DMS 273 (cell line): Measurements from ENCODE around the gene SCN7A.
"Not testable (repeated sequence)": the region's sequence is repeated elsewhere in the genome, so short reads cannot be mapped to it uniquely, and the experiment has no call there.

Source experiments
- DNase-seq: peaks from one replicate; lab custom pipeline; 2025; ENCODE audit not compliant: unreplicated experiment; lab: John Stamatoyannopoulos, UW

Gene SCN7A

DNA sequence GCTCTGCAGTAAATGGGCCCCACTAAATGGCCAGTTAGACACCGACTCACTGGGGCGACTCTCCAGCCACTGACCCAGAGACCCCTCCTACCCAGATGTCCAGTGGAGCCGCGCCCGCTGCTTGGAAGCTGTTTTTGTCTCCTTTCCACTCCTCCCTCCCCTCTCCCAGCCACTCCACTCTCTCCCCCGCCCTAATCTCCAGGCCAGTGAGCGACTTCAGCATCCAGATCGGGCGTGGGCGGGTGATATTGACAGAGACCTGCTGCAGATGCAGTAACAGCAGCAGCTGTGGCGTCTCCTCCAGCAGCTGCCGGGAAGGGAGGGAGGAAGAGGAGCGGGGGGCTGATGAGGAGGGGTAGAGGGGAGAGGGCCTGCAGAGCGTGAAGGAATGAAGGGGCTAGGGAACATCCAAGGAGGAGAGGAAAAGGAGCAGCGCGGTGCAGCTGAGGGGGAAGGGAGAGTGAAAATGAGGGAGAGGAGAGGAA is at the start of gene SCN7A:
Gene SCN7A (minus strand): TSS at position 110 of the 485 bp plus-strand sequence. CDS start 16,553 bp downstream, outside the sequence.
- DNase-seq = peak; percentile 26

DNA sequence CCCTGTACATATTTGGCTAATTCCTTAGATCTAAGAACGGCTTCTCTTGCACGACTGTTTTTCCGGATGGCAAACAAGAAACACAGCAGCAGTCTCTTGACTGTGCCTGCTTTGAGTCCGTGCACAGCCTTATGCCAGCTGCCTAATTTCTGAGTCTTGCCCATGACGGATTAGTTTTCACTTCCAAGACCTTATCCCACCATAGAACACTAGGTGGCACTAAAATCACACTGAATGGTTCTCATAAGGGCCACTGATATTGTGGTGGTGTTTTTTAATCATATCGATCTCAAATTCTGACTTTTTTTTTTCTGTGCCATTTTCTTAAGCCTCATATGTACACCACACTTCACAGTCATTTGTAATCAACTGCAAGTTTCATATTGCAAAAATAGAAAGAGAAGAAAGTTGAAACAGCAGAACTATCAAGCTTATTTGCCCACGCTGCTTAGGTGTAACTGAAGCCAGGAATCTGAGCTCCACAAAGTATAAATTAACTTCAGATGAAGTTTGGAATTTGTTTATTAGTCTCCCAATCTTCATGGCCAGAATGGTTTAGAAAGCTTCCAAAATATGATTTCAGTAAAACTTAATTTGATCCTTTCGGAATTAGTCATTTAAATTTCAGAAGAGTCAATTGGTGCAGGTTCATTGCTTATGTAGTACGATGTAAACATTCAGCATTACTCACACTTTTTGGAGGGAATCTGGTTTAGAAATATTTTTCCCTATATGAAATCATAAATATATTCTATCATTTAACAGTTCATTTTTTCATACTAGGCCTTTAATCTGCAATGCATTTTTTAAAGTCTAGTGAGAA is 45.5 kb upstream of the SCN7A start:
- peak; percentile 82 for DNase-seq

DNA sequence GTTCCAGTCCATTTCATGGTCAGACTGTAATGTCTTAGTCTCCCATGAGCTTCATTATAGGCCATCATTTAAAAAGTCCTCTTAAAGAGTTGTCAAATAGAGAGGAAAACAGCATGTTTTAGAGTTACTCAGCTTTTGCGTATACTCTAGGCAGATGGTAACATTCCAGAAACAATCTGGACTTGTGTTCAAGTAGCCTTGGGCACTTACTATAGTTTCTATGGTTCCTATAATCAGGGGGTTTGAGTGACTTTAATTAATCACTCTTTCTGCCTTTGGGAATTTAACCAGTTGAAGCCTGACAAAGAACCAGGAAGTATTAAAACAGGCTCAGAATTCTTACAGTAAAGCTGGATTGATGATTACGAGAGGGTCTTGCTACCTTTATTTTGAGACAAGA is 42.1 kb upstream of the SCN7A start:
- DNase-seq = no peak

DNA sequence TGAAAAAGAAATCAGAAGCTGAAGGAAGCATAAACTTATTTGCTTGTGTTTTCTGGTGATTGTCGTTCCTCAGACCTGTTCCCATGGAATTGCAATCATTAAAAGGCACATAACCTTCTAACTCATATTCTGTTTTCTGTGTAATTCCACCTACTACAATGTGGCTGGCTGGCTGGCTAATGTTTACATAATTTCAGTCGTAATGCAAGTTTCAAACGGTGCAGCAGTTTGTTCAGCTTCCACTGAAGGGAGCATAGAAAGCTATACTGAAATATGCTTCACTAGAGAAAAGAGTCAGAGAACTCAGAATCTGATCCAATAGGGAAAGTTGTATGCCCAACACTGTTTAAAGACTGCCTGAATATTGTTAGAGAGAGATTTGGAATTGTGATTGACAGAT is 27.1 kb upstream of the SCN7A start:
- DNase-seq = no peak

DNA sequence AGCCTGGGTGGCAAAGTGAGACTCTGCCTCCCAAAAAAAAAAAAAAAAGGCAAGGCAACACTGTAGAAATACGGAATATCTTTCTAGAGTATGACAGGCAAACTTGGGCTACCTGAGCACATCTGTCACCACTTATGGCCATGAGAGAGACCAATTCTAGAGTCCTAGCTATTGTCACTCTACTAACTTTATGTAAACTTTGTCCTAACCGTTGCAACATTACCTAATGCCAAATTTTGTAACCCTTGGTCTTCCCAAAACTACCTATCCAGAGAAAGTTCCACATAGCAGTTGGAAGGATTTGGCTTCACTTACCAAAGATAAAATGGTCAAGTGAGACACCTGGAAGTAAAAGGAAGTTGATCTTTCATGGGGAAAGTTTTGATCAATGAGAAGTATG is 26.6 kb upstream of the SCN7A start:
- DNase-seq = no peak

DNA sequence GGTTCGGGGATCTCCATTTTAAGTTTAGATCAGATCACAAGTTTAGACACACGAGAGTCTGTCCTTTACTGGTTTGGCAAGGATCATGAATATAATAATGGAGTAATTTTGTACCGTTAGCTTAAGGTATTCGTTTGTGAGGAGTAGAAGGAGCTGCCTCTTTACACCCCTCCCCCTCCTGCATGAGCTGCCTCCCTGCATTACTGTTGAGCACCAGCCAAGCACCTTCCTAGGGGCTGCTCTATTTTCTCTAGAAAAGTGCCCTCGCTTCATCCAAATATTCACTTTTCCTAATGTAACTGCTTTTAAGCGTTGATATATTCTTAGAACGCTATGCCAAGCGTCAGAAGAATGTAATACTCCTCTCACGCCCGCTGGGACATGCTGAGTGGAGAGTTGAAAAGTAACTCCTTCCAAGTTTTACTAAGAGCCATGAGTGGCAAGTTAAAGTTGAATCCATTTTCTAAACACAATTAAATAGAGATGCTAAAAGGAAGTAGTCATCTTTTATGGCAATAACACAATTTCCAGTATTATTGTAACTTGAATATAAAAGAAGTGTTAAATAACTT is 25.4 kb upstream of the SCN7A start:
- no peak for DNase-seq

GRCh38 chr2:166518634-166519390 is 24.8 kb upstream of the SCN7A start:
- DNase-seq = no peak

GRCh38 chr2:166517533-166518061 is 23.5 kb upstream of the SCN7A start:
- no peak for DNase-seq

DNA sequence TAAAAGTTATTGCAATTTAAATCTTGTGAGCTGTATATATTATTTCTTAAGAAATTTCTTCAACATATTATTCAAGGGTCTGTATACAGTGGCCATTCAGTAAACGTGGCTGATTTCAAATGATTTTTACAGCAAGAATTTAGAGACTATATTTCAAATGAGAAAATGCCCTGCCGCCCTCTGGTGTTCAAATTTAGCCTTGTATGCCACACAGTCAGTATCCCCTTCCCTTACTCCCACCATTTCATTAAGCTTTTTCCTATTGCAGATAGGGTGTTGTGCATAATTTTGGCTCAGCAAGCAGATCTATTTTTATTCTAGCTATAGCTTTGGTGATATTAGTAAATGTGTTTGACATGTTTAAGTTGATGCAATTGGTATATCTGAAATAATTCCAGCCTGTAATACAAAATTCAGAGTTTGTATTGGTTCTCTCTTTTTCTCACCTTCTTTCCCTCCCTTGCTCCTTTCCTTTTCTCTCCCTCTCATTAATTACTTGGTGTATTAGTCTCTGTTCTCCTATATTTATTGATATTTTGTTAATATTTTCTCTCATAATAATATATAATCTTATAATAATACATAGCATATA is 22.8 kb upstream of the SCN7A start:
- DNase-seq = peak; percentile 51

DNA sequence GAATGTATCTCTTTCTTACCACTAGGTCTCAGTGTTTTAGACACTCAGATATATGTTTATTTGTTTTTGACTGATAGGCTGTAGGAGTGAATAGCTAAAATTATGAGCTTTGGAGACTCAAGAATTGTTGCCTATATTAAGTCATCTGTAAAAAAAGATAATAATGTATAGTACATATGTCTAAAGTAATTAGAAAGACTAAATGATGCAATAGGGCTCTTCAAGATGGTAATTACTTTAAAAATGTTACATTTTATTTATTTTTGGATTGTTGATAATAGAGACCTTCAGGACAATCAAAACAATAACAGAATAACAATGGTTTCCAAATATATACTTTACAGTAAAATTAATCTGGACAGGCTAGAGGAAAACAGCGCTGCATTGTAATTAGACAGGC is 19.9 kb upstream of the SCN7A start:
- no peak for DNase-seq

GRCh38 chr2:166499281-166499680 is 5.2 kb upstream of the SCN7A start:
- DNase-seq = no peak

DNA sequence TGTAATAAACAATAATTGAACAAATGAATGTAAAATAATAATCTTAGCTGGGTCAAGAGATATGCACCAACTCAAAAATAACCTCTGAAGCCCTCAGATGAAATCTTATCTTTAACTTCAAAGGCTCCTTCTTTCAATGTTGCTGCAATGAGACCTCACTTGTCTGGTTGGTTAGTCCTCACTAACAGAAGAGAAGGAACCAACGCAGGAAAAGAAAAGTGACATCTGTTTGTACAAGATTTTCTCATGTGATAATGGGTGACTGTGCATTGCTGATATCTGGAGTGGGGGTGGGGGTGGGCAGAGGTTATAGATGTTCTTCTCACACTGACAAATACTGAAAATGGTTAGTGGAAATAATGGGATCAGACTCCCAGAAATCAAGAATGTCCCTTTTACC is 2.6 kb downstream of the SCN7A start:
- no peak for DNase-seq

DNA sequence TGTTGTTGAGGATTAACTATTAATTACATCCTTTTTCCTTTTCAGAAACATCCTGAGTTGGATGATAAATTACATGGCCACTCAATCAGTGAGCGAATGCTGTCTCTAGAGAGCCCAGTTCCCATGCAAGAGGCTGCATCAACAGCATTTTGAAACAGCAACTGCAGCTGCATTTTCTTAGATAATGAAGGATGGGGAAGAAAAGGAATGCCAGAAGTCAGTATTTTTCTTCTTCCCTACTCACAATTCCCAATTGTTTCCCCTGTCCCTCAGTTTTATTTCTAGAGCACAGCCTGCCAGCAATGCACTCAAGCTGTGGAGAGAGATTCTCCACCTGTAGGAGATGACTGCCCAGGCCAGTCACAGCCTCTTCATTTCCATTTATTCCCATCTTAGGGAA is 6.9 kb downstream of the SCN7A start:
- no peak for DNase-seq

GRCh38 chr2:166485558-166486178 is 8.4 kb downstream of the SCN7A start:
- no peak for DNase-seq

DNA sequence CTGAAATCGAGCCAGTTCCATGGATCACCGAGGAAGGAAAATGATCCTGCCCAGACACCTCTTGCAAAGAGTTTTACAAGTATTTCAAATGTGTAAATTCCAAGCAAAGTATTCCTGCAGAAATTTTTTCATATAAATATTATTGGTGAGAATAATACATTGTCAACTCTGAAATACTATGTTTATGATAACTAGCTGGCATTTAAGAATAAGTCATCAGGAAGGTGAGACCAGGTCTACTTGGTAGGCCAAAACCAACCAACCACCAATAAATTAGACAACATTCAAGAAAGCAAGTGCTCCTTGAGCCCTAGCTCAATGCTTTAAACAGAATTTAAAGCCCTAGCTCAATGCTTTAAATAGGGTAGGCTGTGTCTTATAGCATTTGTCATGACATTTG is 21.7 kb downstream of the SCN7A start:
- DNase-seq = no peak

- DNase-seq = no peak
These were observed 25.7 kb downstream of the SCN7A start for GRCh38 chr2:166468124-166469024.

DNA sequence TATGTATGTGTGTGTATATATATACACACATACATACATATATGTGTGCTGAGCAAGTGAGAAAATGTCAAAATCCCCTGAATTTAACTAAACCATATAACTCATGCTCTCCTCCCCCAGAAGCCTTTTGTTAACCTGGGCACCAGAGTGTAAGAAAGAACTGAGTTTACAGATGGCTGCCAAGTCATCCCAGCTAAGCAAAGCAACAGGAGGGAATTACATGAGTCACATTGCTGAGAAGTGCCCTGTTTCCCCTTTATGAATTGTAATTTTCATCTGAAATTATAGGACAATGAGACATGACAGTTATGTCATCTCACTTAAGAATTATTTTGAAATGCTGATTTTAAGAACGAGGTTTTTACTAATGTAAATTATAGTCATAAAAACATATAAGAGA is 29.9 kb downstream of the SCN7A start:
- DNase-seq = no peak

DNA sequence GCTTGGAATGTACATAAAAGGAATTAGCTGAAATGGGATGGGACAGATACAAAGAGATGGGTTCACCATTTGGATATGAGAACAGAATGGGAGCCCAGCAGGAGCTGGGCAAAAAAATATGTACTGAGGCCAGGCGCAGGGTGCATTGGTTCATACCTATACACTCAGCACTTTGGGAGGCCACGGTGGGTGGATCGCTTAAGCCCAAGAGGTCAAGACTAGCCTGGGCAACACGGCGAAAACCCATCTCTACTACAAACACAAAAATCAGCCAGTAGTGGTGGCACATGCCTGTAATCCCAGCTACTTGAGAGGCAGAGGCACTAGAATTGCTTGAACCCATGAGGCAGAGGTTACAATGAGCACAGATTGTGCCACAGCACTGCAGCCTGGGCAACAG is 30.4 kb downstream of the SCN7A start:
- no peak for DNase-seq

GRCh38 chr2:166458674-166459073 is 35.4 kb downstream of the SCN7A start:
- no peak for DNase-seq

DNA sequence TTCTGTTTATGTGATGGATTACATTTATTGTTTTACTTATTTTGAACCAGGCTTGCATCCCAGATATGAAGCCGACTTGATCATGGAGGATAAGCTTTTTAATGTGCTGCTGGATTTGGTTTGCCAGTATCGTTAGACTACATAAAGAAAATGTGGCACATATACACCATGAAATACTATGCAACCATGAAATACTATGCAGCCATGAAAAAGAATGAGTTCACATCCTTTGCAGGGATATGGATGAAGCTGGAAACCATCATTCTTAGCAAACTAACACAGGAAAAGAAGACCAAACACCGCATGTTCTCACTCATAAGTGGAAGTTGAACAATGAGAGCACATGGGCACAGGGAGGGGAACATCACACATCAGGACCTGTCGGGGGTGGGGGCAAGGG is 38.2 kb downstream of the SCN7A start:
- DNase-seq = not testable (repeated sequence)
